Ishikawa (cell line): ENCODE data around the gene ABHD4.

Experiments used
- FOXM1 ChIP-seq: IDR thresholded peaks from 2 replicates; pipeline ENCODE4 v1.6.1; 2012; ENCODE audit warnings: low read depth, borderline replicate concordance
- NFIC ChIP-seq: IDR thresholded peaks from 2 replicates; pipeline ENCODE4 v1.6.1; 2012
- YY1 ChIP-seq: IDR thresholded peaks from 2 replicates; pipeline ENCODE4 v1.6.1; 2012; ENCODE audit warnings: low read depth
- TF ChIP-seq, protein P1 (sequence below): IDR thresholded peaks from 2 replicates; pipeline ENCODE4 v1.6.1; 2012

DNA sequence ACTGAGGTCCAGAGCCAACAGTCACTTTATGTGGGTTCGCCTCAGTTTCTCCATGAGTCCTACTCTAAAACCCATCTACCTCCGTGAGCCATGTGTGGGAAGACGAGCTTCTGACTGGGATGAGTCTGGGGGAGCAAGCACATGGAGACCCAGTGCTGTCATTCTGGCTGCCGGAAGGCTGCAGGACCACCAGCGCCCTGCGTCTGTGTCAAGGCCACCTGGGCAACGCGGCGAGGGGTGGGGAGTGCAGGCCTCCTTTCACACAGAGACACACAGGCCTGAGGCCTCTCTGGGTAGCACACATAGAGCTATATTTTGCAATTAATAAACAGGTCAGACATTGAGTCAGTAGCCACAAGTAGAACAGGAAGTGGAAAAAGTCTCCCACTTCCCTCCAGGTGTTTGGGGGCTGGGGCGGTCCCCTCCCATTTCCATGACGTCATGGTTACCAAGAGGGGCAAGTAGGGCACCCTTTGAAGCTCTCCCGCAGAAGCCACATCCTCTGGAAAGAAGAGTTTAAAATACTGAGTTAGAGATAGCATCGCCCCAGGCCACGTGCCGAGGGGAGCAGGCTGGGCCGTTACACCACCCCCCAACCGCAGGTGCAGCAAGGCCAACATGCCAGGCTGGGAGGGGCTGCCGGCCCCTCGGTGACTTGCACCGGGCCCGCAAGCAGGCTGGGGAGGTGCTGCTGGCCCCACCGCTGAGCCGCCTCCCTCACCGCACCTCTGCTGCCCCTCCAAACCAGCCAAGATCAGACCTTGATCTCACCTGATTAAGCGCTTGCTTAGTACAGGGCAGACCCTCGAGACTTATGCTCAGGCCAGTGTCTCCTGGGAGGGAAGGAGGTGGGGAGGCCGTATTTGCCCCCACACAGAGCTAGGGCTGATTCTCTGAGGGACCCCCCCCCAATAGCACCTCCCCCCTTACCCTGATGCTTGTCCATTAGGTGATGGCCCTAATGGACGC lies 41.8 kb upstream of the ABHD4 start:
- TF ChIP-seq YY1 (no peak), FOXM1 (no peak), NFIC (no peak)
- TF ChIP-seq, protein P1, sequence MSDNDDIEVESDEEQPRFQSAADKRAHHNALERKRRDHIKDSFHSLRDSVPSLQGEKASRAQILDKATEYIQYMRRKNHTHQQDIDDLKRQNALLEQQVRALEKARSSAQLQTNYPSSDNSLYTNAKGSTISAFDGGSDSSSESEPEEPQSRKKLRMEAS: no peak
